Spleen (tissue), 7 donors: ENCODE measurements around the gene FANCM.

Experiments
- CTCF ChIP-seq, 11 experiments: fragments of 200-600 bp in 7 of 11; fragments of 450-650 bp in 4 of 11; sonication (generic) in 4 of 11; IDR thresholded peaks in 8 of 11; conservative IDR thresholded peaks in 3 of 11; 1 replicate in 7 of 11; 2 replicates in 4 of 11; pipeline versions ENCODE4 v1.4.0 to v1.8.0; 2016 to 2021; ENCODE audit warnings: antibody characterized with exemption in 11 of 11, inconsistent platforms in 4 of 11, mild to moderate bottlenecking in 1 of 11
- POLR2A ChIP-seq, 3 donors: fragments of 450-650 bp; IDR thresholded peaks; one replicate each; pipeline ENCODE4 v1.5.1; 2017; ENCODE audit warnings: antibody characterized with exemption in 3 of 3, mild to moderate bottlenecking in 1 of 3
- POLR2AphosphoS5 ChIP-seq, 3 donors: sonication (generic); formaldehyde crosslinking; IDR thresholded peaks; one replicate each; pipeline ENCODE4 v1.5.1; 2017; ENCODE audit warnings: antibody characterized with exemption in 3 of 3
- donor health status: DM: no; HTN: no; CAD: no; lungs with moderate emphysema.
- donor health status: DM: no; HTN: no; CAD: no.
- donor health status: DM: no; HTN: no; CAD: no.

DNA sequence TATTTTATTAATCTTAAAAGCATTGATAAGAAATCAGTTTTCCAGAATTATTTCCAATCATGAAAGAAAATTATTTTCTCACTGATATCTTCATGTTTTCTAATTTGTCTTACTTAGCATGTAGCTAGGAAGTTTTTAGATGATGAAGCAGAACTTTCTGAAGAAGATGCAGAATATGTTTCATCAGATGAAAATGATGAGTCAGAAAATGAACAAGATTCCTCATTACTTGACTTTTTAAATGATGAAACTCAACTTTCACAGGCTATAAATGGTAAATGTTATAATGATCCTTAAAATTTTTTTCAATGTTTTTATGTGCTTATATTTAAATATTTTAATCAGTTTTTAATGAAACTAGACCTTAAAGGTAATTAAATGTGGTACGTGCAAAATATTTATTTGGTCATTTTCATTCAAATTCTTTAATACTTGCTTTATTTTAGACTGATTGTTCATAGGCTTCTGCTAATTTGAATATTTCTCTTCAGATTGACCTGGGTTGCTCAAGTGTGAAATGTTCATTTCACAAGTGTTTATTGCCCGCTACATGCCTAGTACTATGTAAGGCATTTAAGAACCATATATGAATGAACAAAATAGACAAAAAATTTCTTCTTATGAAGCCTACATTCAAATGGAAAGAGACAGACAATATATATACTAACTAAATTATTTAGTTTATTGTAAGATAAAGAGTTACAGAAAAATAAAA lies 49.5 kb downstream of the FANCM start:
- no peak for TF ChIP-seq POLR2AphosphoS5 (IDR thresholded peaks at IDR 0.05)
- TF ChIP-seq CTCF (IDR thresholded peaks at IDR 0.05 in 8 of 11, conservative IDR thresholded peaks at IDR 0.05 in 3 of 11) = no peak
- no peak for TF ChIP-seq POLR2A (IDR thresholded peaks at IDR 0.05)
